Endothelial cell of umbilical vein (primary cell): ENCODE data around the gene ADH7. TPM values are rescaled to one million over a fixed set of nuclear protein-coding genes. Genes with fewer than 3 reads are reported as not detected.

Source experiments
- BruUV-seq: library from RNA; stranded (reverse); fragments of 400-500 nt; replicated peaks from 2 replicates; lab custom pipeline; 2021; lab: Mats Ljungman, UMichigan
- CTCF ChIA-PET: fragments of 300-600, 350-600 bp; sonication (Branson Sonifier 250); formaldehyde crosslinking; loops from one replicate; lab custom pipeline; 2021; ENCODE audit warnings: antibody characterized with exemption, inconsistent platforms; lab: Charles Lee
- POLR2A ChIA-PET: fragments of 300-600, 350-600 bp; sonication (Branson Sonifier 250); formaldehyde crosslinking; loops from one replicate; lab custom pipeline; 2021; ENCODE audit warnings: antibody characterized with exemption, inconsistent platforms; lab: Charles Lee
- DNase-seq: peaks from one replicate; pipeline ENCODE4 v3.0.0-alpha.2; 2011; ENCODE audit warnings: low read depth, low spot score
- FAIRE-seq: peaks from 2 replicates; lab custom pipeline; 2011; peaks lifted over from hg19 to GRCh38; lab: Jason Lieb, UNC
- H2AFZ ChIP-seq: 2 replicates; pipeline ENCODE4 v1.6.0; 2012; ENCODE audit warnings: low read depth, low read length, control low read depth, inconsistent platforms
- H3K27ac ChIP-seq: 2 replicates; pipeline ENCODE4 v1.5.1; 2011; ENCODE audit warnings: low read depth, mild to moderate bottlenecking, control low read depth, low read length, moderate library complexity; ENCODE audit not compliant: insufficient read depth
- H3K27me3 ChIP-seq, 2 experiments: 2 replicates each; pipeline versions ENCODE4 v1.6.0 to v1.6.1; 2011; ENCODE audit warnings: low read length in 2 of 2, mixed read lengths in 1 of 2; ENCODE audit not compliant: control insufficient read depth in 2 of 2, insufficient read depth in 2 of 2
- H3K36me3 ChIP-seq, 2 experiments: 2 replicates in 1 of 2; 3 replicates in 1 of 2; pipeline ENCODE4 v1.5.1; 2011; ENCODE audit warnings: low read length in 2 of 2, mild to moderate bottlenecking in 1 of 2, moderate library complexity in 1 of 2; ENCODE audit not compliant: control insufficient read depth in 2 of 2, insufficient read depth in 2 of 2; ENCODE audit errors: extremely low read depth in 1 of 2
- H3K4me1 ChIP-seq: 3 replicates; pipeline ENCODE4 v1.5.1; 2011; ENCODE audit warnings: mild to moderate bottlenecking, low read length; ENCODE audit not compliant: control insufficient read depth, insufficient read depth; ENCODE audit errors: extremely low read depth
- H3K4me2 ChIP-seq: 2 replicates; pipeline ENCODE4 v1.6.1; 2011; ENCODE audit warnings: low read length, control low read depth, mixed read lengths; ENCODE audit not compliant: insufficient read depth
- H3K4me3 ChIP-seq, 3 experiments: fragments of 200-600 bp in 1 of 3; sonication (generic), shearing (Covaris generic) in 1 of 3; replicated peaks in 1 of 3; 2 replicates each; pipeline ENCODE4 v1.5.1; 2011 to 2016; ENCODE audit warnings: control low read depth in 3 of 3, low read length in 3 of 3, mild to moderate bottlenecking in 2 of 3, inconsistent platforms in 1 of 3, low read depth in 1 of 3, moderate library complexity in 1 of 3; ENCODE audit not compliant: insufficient read depth in 1 of 3
- H3K79me2 ChIP-seq: 2 replicates; pipeline ENCODE4 v1.6.0; 2012; ENCODE audit warnings: low read length, inconsistent platforms; ENCODE audit not compliant: control insufficient read depth, insufficient read depth
- H3K9ac ChIP-seq: replicated peaks from 2 replicates; pipeline ENCODE3; 2011; ENCODE audit warnings: low read length, control low read depth; ENCODE audit not compliant: insufficient read depth; ENCODE audit errors: extremely low read depth
- H3K9me1 ChIP-seq: replicated peaks from 3 replicates; pipeline ENCODE4 v1.6.0; 2011; ENCODE audit warnings: mild to moderate bottlenecking, low read length; ENCODE audit not compliant: control insufficient read depth, insufficient read depth; ENCODE audit errors: extremely low read depth
- H3K9me3 ChIP-seq: replicated peaks from 2 replicates; pipeline ENCODE4 v1.5.1; 2012; ENCODE audit warnings: low read length, inconsistent platforms; ENCODE audit not compliant: control insufficient read depth, insufficient read depth
- H4K20me1 ChIP-seq: replicated peaks from 2 replicates; pipeline ENCODE3; 2011; ENCODE audit warnings: mild to moderate bottlenecking, low read length; ENCODE audit not compliant: control insufficient read depth, insufficient read depth; ENCODE audit errors: extremely low read depth
- CTCF ChIP-seq, 2 donors: IDR thresholded peaks; 1 replicate in 1 of 2; 2 replicates in 1 of 2; pipeline ENCODE4 v1.5.1; 2011; ENCODE audit warnings: low read length in 2 of 2, mild to moderate bottlenecking in 2 of 2, moderate library complexity in 2 of 2, control low read depth in 1 of 2, inconsistent platforms in 1 of 2, low read depth in 1 of 2; ENCODE audit not compliant: insufficient read depth in 1 of 2; ENCODE audit errors: extremely low read depth in 1 of 2
- EZH2 ChIP-seq: IDR thresholded peaks from 2 replicates; pipeline ENCODE4 v1.6.1; 2012; ENCODE audit warnings: borderline replicate concordance, low read depth, mild to moderate bottlenecking, moderate library complexity, low read length, inconsistent platforms; ENCODE audit not compliant: severe bottlenecking
- FOS ChIP-seq: IDR thresholded peaks from 2 replicates; pipeline ENCODE4 v1.6.1; 2011; ENCODE audit warnings: mild to moderate bottlenecking, low read length, moderate library complexity, borderline replicate concordance; ENCODE audit not compliant: insufficient read depth
- GATA2 ChIP-seq: IDR thresholded peaks from 2 replicates; pipeline ENCODE4 v1.7.0; 2011; ENCODE audit warnings: low read depth, mild to moderate bottlenecking, moderate library complexity, mixed read lengths, low read length; ENCODE audit not compliant: insufficient read length, insufficient read depth
- JUN ChIP-seq: IDR thresholded peaks from 2 replicates; pipeline ENCODE4 v1.6.1; 2011; ENCODE audit warnings: borderline replicate concordance, low read depth; ENCODE audit not compliant: insufficient read length, insufficient read depth
- MAX ChIP-seq: IDR thresholded peaks from 2 replicates; pipeline ENCODE4 v1.6.1; 2011; ENCODE audit not compliant: insufficient read depth, insufficient read length
- MYC ChIP-seq: IDR thresholded peaks from one replicate; pipeline ENCODE4 v1.6.1; 2011; ENCODE audit warnings: mild to moderate bottlenecking, low read depth, low read length
- POLR2A ChIP-seq: IDR thresholded peaks from 2 replicates; pipeline ENCODE4 v1.6.1; 2012; ENCODE audit warnings: low read depth, mild to moderate bottlenecking, control low read depth, low read length
- POLR2AphosphoS5 ChIP-seq: IDR thresholded peaks from 2 replicates; pipeline ENCODE4 v1.6.1; 2012; ENCODE audit warnings: low read depth, mild to moderate bottlenecking, control low read depth, low read length, moderate library complexity; ENCODE audit not compliant: insufficient read depth
- dilution Hi-C: fragments of 300-500 bp; cut with MboI; formaldehyde crosslinking; loops from one replicate; pipeline ENCODE4 v1.15.0; 2019; ENCODE audit warnings: low sequenced_read_pairs; ENCODE audit not compliant: extremely low pct_ligation_motif_present
- intact Hi-C: fragments of 100-400 bp; cut with micrococcal nuclease; formaldehyde crosslinking; loops from one replicate; pipeline ENCODE4 v1.10.0; 2022
- polyA plus RNA-seq, 4 experiments: library from polyadenylated mRNA; depleted of rRNA in 3 of 4; stranded (reverse) in 3 of 4; unstranded in 1 of 4; fragments of >200 nt; gene quantifications; 2 replicates each; pipeline versions ENCODE4 v1.2.1 to v1.2.3, GENCODE V29; 2011 to 2012; ENCODE audit warnings: missing spikeins in 1 of 4
- total RNA-seq: library from RNA; stranded (reverse); gene quantifications from 2 replicates; pipeline ENCODE4 v1.2.3, GENCODE V29; 2021

Gene ADH7
- total and polyA plus RNA-seq, 2 donors (not counting 3 experiments of a cell fraction or from before 2014, with no cell fraction given) = not detected

GRCh38 chr4:99458911-99459447 is 23.8 kb upstream of the ADH7 start:
- no peaks in the 10 kb centered on the region for H3K9me1 ChIP-seq
- H3K4me1 ChIP-seq = no peaks in the 10 kb centered on the region
- no peak overlapping the region for H3K4me2 ChIP-seq
- no TSS peak for BruUV-seq
- no peak overlapping the region for H2AFZ ChIP-seq
- FAIRE-seq = no peak
- no peak for TF ChIP-seq POLR2AphosphoS5
- H3K79me2 ChIP-seq = no peaks in the 10 kb centered on the region
- H3K9me3 ChIP-seq = no peaks in the 10 kb centered on the region
- peaks cover 0 to 9% of the 10 kb centered on the region in 2 experiments for H3K27me3 ChIP-seq
- dilution Hi-C loops (no loop called here), intact Hi-C loops (no loop called here)
- no peak overlapping the region for H3K27ac ChIP-seq
- CTCF ChIA-PET = no interaction called here
- POLR2A ChIA-PET = no interaction called here
- H4K20me1 ChIP-seq = no peaks in the 10 kb centered on the region
- DNase-seq = no peak
- no peaks in the 10 kb centered on the region for H3K36me3 ChIP-seq
- no peak overlapping the region for H3K4me3 ChIP-seq
- H3K9ac ChIP-seq = no peak overlapping the region

- no peaks in the 10 kb centered on the region for H3K4me1 ChIP-seq
- no peaks in the 10 kb centered on the region for H3K9me3 ChIP-seq
- intact Hi-C loops = no loop called here
- H3K27me3 ChIP-seq = peaks cover 0 to 9% of the 10 kb centered on the region in 2 experiments
- TF ChIP-seq EZH2 = no peak
- no peak for TF ChIP-seq GATA2
- TF ChIP-seq CTCF (IDR thresholded peaks at IDR 0.05; ENCODE audit: extremely low read depth in 1 of 2, insufficient read depth in 1 of 2, low read depth in 1 of 2, low read length in 2 of 2) = no peak
- TF ChIP-seq POLR2AphosphoS5 = no peak
- TF ChIP-seq MYC = no peak
- TF ChIP-seq MAX = no peak
- TF ChIP-seq FOS = no peak
- TF ChIP-seq JUN = no peak
- TF ChIP-seq POLR2A = no peak
- ChIA-PET POLR2A (no interaction called here), CTCF (interaction anchor here (1.0 to 1.3 kb wide), 2 partner anchors 15 to 1365 kb away, joined by 3 to 4 read pairs; no protein-coding TSS in a partner anchor)
- H3K4me3 ChIP-seq = no peak overlapping the region
- H2AFZ ChIP-seq = no peak overlapping the region
- DNase-seq = no peak
- no peaks in the 10 kb centered on the region for H4K20me1 ChIP-seq
- no peaks in the 10 kb centered on the region for H3K36me3 ChIP-seq
- no TSS peak for BruUV-seq
- dilution Hi-C loops = no loop called here
- no peak overlapping the region for H3K4me2 ChIP-seq
- no peak overlapping the region for H3K9ac ChIP-seq
- H3K9me1 ChIP-seq = no peaks in the 10 kb centered on the region
- H3K79me2 ChIP-seq = no peaks in the 10 kb centered on the region
- FAIRE-seq = no peak
- no peak overlapping the region for H3K27ac ChIP-seq
These were observed 22.5 kb upstream of the ADH7 start for GRCh38 chr4:99457676-99458075.
